Endothelial cell of umbilical vein (primary cell): Measurements from ENCODE around the gene ADSS1.

Experiments used
- EZH2 ChIP-seq: IDR thresholded peaks from 2 replicates; pipeline ENCODE4 v1.6.1; 2012; ENCODE audit warnings: borderline replicate concordance, low read depth, mild to moderate bottlenecking, moderate library complexity, low read length, inconsistent platforms; ENCODE audit not compliant: severe bottlenecking
- FOS ChIP-seq: IDR thresholded peaks from 2 replicates; pipeline ENCODE4 v1.6.1; 2011; ENCODE audit warnings: mild to moderate bottlenecking, low read length, moderate library complexity, borderline replicate concordance; ENCODE audit not compliant: insufficient read depth
- JUN ChIP-seq: IDR thresholded peaks from 2 replicates; pipeline ENCODE4 v1.6.1; 2011; ENCODE audit warnings: borderline replicate concordance, low read depth; ENCODE audit not compliant: insufficient read length, insufficient read depth
- POLR2A ChIP-seq: IDR thresholded peaks from 2 replicates; pipeline ENCODE4 v1.6.1; 2012; ENCODE audit warnings: low read depth, mild to moderate bottlenecking, control low read depth, low read length
- POLR2AphosphoS5 ChIP-seq: IDR thresholded peaks from 2 replicates; pipeline ENCODE4 v1.6.1; 2012; ENCODE audit warnings: low read depth, mild to moderate bottlenecking, control low read depth, low read length, moderate library complexity; ENCODE audit not compliant: insufficient read depth
- TF ChIP-seq, protein P1 (sequence below), 2 donors: IDR thresholded peaks; 1 replicate in 1 of 2; 2 replicates in 1 of 2; pipeline ENCODE4 v1.5.1; 2011; ENCODE audit warnings: low read length in 2 of 2, mild to moderate bottlenecking in 2 of 2, moderate library complexity in 2 of 2, control low read depth in 1 of 2, inconsistent platforms in 1 of 2, low read depth in 1 of 2; ENCODE audit not compliant: insufficient read depth in 1 of 2; ENCODE audit errors: extremely low read depth in 1 of 2

DNA sequence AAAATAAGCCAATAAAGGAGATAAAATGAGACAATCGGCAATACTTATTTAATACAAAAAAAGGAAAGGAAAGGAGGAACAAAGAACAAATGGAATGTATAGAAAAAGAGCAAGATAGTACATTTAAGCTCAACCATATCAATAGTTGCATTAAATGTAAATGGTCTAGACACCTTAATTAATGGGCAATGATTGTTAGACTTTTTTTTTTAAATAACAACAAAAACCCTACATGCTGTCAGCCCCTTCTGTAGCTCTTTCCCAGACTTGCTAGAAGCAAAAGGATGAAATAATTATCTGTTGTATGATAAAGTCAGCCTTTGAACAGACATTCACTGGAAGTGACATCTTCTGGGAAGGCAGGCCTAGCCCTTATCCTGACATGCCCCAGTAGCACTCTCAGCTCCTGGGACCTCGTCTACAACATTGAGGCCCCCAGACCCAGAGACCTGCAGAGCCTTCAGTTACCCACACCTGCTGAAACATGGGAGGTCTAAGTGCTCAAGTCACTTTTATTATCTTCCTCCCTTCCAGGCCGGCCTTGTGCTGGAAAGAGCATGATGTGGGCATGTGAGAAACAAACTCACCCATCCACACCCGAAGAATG lies 42.3 kb downstream of the ADSS1 start:
- TF ChIP-seq, protein P1, sequence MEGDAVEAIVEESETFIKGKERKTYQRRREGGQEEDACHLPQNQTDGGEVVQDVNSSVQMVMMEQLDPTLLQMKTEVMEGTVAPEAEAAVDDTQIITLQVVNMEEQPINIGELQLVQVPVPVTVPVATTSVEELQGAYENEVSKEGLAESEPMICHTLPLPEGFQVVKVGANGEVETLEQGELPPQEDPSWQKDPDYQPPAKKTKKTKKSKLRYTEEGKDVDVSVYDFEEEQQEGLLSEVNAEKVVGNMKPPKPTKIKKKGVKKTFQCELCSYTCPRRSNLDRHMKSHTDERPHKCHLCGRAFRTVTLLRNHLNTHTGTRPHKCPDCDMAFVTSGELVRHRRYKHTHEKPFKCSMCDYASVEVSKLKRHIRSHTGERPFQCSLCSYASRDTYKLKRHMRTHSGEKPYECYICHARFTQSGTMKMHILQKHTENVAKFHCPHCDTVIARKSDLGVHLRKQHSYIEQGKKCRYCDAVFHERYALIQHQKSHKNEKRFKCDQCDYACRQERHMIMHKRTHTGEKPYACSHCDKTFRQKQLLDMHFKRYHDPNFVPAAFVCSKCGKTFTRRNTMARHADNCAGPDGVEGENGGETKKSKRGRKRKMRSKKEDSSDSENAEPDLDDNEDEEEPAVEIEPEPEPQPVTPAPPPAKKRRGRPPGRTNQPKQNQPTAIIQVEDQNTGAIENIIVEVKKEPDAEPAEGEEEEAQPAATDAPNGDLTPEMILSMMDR (IDR thresholded peaks at IDR 0.05; ENCODE audit: extremely low read depth in 1 of 2, insufficient read depth in 1 of 2, low read depth in 1 of 2, low read length in 2 of 2): no peak
- TF ChIP-seq POLR2AphosphoS5 (no peak), POLR2A (no peak), FOS (no peak), JUN (no peak), EZH2 (no peak)
